Measurements from ENCODE around the gene CTRB2.
"Not testable (repeated sequence)": the region's sequence is repeated elsewhere in the genome, so short reads cannot be mapped to it uniquely, and the experiment has no call there.

The CTRB2 gene

DNA sequence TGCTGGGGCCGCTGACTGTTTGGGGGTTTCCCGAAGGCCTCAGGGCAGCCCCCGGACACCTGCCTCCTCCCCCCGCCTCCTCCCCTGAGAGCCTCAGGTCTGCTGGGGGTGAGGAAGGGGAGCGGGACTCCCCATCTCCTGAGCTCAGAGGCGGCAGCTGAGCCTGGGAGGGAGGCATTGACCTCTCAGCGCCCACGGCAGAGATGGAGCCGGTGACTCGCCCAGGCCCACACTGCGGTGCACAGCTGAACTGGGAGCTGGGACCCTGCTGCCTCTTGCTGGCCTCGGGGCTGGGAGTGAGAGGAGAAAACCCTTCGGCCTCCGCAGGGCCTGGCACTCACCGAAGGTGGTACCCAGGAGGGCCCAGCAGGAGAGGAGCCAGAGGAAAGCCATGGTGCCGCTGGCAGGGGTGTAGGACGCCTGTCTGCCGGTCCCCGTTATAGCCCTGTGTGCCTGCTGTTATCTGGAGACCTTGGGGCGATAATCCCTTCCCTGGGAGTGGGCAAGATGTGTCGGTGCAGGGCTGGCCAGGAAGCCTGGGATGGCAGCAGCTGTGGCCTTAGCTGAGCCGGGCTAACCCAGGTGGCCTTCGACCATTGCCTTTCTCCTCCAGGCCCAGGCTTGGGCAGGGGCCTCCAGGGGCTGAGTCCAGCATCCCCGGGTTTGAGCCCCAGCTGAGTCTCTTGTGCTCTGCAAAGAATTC lies at the start of gene CTRB2:
Gene CTRB2 (minus strand): TSS at position 413 of the 703 bp plus-strand sequence. CDS start 20 bp downstream, at position 393.
- no peak for DNase-seq

DNA sequence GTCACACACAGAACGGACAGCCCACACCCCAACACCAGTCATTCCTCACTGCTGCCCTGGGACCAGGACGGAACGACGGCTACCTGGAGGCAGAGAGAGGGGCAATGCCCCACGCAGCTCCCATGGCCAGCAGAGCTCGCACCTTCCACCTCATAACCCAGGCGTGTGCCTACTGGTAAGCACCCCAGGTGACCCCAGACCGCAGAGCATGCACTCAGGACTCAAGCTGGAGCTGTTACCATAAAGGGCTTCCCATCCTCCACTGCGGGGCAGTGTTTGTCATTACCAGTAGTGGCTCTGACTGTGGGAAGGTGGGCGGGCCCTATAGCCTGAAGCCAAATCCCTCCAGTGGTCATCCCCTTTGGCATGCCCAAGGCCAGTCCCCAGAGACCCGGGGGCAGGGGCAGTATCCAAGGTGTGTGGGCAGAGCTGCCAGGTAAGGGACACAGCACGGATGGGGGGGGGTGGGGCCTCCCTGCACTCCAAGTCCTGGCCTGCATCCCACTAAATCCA lies 49.2 kb upstream of the CTRB2 start:
- no peak for DNase-seq

DNA sequence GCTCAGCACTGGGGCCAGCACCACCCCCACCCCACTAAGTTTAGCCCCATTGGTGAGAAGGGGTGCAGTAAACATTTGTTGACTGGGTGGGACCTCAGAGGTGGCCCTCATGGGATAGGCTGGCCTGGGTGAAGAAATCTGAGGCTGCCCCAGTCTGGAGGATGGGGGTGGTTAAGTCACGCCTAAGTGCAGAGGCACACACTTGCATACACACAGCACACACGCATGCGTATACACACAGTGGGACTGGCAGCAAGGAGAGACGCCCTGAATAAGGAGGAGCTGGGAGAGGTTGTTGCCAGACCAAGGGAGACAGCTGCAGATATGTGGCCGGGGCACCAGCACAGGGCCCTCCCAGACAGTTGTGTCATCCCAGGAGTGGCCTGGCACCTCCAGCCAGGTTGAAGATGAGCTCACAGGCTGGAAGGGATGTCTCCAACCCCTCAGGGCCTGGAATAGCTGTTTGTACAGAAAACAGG lies 47.4 kb upstream of the CTRB2 start:
- no peak for DNase-seq

DNA sequence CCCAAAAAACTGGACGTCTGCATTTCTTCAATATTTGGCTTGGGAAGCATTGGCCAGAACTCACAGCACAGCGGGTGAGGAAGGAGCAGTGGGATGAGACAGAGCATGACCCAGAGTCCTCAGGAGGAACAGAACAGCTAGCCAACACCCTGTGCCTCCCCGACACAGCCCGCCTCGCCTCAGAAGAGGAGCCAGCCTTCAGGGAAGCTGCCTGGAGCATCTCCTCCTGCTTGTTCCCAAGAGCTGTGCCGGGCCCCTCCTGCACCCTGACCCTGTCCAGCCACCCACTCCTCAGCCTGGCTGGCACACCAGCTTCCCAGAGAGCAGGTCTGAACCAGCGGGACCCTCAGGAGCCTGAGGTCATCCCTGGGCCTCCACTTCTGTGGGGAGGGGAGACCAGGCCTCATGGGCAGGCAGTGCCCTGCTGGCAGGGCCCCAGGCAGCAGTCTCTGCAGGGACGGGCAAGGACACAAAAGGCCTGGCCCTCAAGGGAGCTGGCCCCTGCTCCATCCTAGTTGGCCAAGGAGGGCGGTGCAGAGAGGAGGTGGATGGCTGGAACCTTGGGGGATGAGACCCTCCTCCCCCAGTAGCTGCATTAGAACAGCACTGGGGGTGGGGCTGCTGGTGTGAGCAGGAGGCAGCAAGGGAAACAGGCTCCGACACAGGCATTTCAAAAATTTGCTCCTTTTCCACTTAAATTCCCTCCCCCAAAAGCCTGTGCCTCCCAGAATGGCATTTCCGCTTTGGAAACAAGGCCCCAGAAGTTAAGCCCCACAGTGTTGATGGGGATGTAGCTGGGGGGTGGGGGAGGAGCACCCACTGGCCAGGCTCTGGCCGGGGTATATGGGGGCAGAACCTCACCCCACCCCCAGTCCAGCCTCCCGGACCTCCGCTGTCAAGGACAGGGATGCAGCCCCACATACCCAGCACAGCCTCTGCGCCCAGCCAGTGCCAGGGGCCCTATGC lies 46.3 kb upstream of the CTRB2 start:
- no peak for DNase-seq

DNA sequence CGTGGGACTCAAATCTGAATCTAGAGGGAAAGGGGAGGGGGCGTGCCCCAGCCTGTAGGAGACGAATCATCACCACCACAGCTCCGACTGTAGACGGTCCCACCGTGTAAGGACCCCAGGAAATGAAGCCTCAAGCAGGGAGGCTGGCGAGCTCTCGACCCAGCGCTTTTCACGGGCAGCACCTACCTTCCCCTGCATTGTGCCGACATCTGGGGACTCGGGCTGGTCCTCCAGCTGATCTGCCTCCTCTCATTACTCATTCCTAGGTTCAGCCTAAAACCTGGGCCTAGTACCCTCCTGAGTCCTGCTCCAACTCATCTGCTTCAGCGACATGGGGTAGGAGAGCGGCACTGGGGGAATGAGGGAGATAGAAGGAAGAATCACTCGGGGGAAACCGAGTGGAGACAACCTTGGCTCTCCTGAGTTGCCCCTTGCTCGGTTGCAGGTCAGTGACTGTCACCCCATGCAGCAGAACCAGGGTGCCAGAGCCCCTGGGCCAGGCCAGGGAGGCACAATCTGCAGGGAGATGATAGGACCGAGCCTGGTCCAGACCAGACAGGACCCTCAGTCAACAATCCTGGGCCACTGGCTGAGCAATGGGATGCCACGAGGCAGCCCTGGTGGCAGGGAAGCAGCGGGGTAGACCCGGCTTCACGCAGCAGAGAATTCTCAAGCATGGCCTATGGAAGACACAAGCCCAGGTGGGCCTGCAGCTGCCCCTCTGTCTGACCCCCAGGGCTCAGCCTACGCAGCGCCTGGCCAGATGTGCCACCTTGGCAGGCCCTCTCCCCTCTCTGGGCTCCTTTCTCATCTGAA lies 45.3 kb upstream of the CTRB2 start:
- DNase-seq, result no peak

DNA sequence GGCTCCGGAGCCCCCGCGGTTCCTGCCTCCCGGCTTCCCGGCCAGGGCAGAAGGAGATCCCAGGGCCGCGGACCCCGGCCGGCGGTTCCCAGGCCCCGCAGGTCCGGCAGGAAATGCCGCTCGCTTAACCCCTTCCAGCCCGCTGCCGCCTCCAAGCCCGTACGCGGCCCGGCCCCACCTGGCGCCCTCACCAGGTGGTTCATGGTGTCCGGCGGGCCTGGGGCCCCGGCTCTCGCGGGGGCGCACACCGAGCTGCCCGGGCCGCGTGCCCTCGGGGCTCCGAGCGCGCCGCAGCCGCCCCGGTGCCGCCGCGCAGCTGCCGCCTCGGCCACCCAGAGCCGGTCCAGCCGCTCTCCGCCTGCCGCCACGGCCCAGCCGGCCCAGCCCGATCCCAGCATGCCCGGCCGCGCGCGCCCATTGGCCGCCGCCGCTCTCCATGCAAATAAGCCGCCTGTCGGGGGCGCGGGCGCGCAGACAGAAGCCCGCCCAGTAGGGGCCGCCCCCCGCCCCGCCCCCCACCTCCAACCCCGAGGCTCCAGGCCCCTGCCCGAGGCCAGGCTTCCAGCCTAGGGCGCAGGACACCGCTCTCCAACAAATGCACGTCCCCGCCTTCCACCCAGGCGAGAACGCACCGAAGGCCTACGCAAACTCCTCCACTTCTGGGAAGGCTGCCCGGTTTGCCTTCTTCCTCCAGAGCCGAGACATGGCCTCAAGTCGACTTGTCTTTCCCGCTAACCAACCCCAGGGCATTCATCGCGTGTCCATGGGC lies 44.5 kb upstream of the CTRB2 start, which contains the start of gene BCAR1:
Gene BCAR1 (minus strand): TSS at position 345 of the 769 bp plus-strand sequence. CDS start 142 bp downstream, at position 203.
- DNase-seq, result no peak

DNA sequence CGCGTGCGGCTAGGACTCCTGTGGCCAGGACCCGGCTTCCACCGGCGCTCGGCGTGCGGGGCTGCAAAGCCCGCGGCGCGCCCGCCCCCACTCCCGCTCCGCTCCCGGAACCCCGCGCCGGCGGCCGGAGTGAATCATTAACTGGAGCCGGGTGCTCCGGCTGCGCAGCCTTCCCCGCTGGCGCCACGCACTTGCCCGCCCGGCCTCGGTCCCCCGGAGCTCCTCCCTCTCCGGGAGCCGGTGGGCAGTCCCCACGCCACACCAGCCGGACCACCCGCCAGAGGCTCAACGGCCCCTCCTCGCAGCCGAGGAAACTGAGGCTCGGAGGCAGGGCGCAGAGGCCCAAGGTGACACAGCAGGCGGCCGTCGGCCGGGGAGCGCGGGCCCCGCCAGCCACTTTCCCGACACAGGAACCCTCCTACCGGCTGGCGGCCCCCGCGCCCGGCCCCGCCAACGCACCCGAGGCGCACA lies 43.9 kb upstream of the CTRB2 start:
- no peak for DNase-seq

DNA sequence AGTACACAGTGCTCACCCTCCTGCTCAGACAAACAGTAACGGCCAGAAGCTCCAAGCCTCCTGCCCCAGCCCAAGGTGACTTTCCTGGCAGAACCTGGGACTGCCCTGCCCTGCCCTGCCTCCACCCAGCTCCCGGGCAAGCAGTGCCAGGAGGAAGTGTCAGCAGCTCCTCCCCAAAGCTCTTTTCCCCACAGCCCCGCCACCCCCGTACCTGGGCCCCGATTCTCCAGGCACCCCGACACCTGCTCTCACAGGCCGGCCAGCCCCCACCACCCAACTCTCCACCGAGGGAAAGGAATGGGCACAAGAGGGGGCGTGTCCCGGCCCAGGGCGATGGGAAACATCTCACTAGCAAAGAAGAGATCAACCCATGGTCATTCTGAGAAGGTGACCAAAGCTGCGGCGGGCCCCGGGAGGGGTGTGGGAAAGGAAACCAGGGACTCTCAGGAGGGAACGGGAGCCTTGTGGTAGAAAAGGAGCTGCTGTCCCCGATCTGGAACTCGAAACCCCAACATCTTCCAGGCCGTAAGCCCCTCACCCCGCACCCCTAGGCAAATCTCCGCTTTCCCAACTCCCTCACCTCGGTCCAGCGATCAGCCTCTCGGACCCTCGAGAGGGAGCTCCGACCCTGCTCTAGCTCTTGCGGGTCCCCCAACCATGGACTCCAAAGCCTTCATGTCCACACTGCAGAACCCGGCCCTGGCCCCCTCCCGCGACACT lies 43.3 kb upstream of the CTRB2 start:
- DNase-seq, result no peak

DNA sequence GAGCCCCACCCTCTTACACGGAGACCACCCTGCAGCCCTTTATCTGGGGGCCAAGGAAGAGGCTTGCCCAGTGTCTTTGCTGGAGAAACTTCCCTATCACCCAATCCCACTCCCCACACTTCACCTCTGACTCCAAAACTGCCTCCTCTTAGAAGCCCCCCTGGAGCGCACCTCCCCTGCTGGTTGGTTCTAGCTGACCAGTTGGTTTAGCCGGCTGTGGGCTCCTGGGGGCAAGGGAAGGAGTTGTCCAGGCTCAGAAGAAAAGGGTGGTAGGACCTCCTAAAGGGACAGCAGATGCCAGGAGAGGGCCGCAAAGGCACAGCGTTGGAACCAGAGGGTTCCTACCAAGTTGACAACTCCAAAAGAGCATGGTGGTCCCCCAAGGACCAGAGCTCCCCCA lies 42.5 kb upstream of the CTRB2 start:
- DNase-seq, result no peak

DNA sequence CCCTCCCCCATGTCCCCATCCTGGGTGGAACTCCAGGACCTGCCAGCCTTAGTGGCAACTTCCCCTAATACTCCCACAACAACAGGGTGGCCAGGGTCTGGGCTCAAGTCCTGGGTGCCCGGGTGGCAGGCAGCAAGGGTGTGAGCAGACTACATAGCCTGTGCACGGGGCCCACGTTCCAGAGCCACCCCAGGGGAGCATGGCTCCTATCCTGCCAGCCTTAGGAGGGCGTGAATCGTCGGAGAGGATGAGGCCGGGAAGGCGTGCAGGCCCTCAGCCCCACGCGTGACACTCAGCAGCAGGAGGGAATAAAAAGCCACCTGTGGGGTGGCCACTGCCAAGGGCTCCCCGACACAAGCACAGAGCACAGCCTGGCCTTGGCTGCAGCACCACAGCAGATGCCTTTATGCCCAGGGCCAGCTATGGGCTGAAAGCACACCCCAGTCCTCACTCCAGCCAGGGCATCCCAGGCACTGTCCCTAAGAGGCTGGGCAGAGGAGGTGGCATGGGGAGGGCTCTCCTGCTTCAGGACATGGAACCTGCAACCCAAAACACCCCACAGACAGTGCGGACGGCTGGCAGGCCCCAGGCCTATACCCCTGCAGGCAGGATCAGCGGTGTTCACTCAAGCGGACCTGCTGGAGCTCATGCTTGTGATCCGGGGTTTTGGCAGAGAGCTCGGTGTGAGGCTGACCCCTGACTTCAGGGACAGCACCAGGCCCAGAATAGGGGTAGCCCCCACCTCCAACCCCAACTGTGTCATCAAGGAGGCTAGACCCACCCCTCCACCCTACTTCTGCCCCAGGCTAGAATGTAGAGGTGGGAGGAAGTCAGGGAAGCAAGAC lies 41.8 kb upstream of the CTRB2 start:
- DNase-seq, result no peak

DNA sequence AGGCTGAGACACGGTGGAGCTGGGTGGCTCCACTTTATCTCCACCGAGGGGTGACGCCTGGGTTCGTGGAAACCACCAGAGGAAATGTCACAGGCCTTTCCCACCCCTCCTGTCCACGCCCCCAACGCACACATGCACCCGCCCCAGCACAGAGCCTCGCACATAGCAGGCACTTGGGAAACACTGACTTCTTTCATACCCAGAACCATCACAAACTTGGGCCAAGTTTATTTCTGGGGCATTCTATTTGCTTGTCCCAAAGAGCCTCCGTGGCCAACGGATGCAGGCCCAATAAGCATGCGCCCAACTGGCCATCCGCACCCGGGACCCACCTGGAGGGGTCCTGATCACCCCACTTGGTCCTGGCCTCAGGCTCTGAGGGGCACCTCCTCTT lies 41.2 kb upstream of the CTRB2 start:
- no peak for DNase-seq

DNA sequence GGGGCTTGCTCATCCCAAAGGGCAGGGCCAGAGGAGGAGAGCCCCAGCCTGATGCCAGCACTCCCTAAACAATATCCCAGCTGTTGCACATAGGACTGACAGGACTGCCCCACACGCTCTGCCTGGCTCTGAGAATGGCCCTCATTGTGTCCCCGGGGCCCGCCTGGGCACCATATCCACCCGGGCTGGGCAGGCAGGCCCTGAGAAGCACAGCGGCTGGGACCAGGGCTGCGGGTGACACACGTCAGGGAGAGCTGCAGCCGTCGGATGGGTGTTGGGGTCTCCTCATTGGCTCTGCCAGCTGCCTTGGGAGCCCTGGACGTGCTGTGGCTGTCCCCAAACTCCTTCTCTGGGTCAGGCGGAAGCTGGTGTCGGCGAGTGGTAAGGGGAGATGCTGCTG lies 40.3 kb upstream of the CTRB2 start:
- no peak for DNase-seq

DNA sequence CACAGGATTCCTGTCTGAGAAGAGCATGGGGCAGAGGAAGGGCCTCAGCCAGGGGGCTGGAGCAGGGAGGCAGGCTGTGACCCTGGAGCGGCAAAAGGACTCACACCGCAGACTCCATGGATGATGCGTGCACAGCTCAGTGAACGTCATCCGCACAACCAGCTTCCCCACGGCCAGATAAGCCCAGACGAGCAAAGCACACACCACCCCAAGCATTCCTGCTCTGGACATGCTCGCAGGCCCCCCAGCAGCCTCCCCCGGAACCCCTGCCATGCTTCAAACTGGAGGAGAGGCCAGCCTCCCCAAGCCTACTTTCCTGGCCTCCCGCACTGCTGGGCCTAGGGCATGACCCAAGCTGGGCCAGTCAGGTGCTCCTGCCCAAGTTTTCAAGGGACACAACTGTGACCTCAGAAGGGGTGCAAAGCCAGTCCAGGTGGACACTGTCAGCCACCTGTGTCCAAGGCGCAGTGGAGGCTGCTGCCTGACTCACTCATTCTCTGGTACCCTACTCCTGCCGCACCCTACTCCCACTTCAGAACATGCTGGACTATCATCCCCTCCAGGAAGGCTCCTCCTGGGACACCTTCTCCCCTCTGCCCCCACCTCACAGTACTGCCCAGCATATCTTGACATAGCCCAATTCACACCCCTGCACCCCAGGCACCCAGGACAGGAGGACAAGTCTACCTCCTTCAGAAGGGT lies 39.7 kb upstream of the CTRB2 start:
- DNase-seq, result no peak

DNA sequence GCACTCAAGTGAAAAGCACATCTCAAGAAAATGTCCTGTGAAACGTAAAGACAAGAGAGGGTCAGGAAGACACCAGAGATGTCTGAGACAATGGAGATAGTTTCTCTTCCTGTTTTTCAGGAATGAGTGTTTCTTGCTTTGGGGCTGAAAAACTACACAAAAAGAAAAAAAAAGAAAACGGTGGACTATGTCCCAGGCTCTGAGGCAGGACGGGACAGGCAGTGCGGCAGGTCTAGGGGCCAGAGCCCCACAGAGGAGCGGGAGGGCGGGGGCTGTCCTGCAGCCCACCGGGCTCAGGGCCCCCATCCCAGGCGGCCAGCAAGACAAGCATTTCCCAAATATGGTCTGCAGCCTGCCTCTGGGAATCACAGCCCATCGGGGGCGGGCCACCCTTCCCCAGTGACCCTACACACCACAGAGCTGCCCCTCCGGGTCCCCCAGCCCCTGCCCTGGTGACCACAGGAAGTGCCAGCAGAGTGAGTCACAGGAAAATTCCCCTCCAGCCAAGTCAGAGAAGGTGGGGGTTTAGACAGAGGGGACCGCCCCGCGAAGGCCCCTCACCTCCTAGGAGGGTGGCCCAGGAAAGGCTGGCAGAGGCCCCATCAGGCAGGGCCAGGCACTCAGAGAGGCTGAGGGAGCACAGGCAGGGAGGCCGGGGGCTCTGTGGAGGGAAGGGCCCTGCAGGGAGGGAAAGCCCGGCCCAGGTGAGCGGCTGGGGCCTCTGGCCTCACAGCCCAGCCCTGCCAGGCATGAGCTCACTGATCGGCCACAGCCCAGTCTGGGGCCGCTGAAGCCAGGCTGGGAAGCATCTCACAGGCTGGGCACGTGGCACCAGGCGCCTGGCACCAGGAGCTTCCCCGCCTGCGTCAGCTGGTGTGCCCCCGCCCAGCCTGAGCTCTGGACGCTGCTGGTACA lies 38.1 kb upstream of the CTRB2 start:
- DNase-seq, result no peak

DNA sequence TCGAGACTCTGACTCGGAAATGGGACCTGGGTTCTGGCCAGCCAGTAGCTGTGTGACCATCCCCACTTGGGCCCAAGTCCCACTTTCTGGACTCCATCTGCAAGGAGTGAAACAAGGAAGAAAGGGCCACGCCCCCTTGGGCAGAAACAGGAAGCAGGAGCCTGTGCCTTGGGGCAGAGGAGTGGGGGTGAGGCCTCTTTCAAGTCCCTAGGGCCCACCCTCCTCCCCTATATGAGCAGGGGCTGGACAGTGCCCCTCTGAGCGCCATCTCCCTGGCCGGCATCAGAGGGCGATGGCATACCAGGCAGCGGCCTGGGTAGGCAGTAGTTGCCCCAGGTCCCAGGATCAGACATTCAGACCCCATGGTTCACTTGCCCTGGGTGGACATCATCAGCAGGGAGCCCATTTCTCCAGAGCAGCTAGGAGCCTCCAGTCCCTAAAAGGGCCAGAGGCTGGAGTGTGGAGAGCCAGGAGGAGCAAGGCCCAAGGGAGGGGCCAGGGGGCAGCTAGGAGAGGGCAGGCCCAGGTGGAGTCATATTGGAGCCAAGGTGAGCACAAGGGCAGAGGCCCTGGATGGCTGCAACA lies 37.4 kb upstream of the CTRB2 start:
- no peak for DNase-seq

DNA sequence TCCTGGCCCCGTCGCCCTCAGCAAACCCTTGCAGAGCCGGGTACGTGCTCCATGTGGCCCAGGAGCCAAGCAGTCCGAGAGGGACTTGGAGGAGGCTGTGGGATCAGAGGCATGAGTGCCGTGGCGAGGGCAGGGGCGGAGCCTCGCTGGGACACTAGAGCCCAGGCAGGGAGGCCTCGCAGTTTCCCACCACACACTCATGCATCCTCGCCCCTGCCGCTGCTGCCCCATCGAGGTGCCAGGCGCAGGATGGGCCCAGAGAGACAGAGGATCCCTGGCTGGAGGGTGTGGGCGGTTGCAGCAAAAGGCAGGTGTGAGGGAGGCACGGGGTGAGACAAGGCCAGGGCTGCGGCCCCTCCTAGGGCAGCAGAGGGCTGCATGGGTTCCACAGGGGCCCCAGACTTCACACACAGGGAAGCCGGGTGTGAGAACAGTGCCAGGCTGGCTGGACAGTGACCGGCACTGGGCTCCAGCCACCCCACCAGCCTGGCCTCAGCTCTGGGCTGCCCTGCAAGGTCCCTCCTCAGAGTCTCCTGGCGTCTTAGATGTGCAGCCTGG lies 36.8 kb upstream of the CTRB2 start:
- DNase-seq, result no peak

DNA sequence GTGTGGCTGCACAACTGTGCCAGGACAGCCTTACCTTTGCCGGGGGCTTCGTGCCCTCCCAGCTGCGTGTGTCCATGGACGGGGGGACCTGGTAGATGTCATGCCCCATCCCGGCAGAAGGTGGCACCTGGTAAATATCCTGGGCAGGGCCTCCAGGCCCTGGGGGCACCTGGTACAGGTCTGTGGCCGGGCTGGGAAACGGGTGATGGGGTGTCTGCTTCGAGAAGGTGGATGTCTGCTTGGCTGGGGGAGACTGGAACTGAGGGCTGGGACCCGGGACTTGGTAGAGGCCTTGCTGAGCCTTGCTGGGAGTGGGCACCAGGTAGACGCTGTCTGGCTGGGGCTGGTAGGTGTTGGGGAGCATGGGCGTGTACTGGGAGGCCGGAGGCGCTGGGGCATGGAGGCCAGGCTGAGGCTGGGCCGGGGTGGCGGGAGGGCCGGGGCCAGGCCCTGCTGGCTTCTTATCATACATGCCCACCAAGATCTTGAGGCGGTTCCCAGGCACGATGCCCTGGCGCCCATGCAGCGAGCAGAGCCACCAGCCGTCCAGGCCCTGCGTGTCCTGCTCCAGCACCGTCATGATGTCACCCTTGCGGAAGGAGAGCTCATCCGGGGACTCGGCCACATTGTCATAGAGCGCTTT lies 35.6 kb upstream of the CTRB2 start:
- DNase-seq, result not testable (repeated sequence)

Measured in activated CD4-positive, CD25-positive, alpha-beta regulatory T cell (primary cell).